ENCODE measurements around the gene AHSP. TPM values are rescaled to one million over a fixed set of nuclear protein-coding genes. Genes with fewer than 3 reads are reported as not detected.

Gene AHSP
- total and polyA plus RNA-seq, 10 of the 15 experiments (the other 5 are each of a cell fraction or from before 2014, with no cell fraction given) = not detected

DNA sequence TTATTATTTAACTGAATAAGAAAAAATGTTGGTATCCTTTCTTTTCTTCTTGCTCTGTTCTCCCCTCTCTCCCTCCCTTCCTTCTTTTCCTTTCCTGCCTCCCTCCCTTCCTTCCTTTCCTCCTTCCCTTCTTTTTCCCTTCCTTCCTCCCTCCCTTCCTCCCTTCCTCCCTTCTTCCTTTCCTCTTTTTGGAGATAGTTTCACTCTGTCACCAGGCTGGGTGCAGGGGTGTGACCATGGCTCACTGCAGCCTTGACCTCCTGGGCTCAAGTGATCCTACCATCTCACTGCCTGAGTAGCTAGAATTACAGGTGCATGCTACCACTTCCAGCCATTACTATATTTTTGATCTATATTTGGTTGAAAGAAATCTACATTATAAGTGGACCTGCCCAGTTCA, 13.8 kb upstream of the AHSP start (continued):
- TF ChIP-seq, protein P1, sequence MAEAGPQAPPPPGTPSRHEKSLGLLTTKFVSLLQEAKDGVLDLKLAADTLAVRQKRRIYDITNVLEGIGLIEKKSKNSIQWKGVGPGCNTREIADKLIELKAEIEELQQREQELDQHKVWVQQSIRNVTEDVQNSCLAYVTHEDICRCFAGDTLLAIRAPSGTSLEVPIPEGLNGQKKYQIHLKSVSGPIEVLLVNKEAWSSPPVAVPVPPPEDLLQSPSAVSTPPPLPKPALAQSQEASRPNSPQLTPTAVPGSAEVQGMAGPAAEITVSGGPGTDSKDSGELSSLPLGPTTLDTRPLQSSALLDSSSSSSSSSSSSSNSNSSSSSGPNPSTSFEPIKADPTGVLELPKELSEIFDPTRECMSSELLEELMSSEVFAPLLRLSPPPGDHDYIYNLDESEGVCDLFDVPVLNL (IDR thresholded peaks at IDR 0.05; ENCODE audit: low read depth, low read length) = no peak
- TF ChIP-seq ZNF24 (IDR thresholded peaks at IDR 0.05) (no peak), FOXM1 (IDR thresholded peaks at IDR 0.05; ENCODE audit: low read depth, low read length) (no peak), TARDBP (IDR thresholded peaks at IDR 0.05; ENCODE audit: borderline replicate concordance) (no peak)
- TF ChIP-seq, protein P2, sequence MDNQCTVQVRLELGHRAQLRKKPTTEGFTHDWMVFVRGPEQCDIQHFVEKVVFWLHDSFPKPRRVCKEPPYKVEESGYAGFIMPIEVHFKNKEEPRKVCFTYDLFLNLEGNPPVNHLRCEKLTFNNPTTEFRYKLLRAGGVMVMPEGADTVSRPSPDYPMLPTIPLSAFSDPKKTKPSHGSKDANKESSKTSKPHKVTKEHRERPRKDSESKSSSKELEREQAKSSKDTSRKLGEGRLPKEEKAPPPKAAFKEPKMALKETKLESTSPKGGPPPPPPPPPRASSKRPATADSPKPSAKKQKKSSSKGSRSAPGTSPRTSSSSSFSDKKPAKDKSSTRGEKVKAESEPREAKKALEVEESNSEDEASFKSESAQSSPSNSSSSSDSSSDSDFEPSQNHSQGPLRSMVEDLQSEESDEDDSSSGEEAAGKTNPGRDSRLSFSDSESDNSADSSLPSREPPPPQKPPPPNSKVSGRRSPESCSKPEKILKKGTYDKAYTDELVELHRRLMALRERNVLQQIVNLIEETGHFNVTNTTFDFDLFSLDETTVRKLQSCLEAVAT (IDR thresholded peaks at IDR 0.05) = no peak

DNA sequence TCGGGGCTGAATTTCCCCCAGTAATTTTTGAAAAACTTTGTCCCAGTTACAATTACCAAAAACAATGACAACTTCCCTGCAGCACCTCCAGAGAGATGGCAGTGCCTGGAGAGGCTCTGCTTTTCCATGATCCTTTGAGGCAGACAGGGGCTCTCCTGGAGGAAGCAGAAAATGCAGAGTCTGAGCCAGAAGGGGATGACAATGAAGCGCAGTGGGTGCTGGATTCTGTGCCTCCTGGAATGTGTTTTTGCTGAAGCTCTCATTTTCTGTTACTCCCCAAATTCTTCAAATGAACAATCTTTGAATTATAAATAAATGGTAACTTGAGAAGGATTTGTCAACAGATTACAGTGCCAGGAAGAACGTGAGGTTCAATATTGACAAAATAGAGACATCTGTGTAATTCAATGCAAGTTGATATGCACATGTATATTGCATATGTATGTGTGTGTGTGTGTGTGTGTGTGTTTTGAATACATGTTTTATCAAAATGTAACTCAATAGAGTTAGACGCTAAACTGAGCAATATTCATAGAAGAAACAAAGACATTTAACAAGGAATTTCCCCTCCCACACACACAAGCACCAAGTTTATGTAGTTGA, 9.8 kb upstream of the AHSP start:
- TF ChIP-seq NFXL1 (IDR thresholded peaks at IDR 0.05; ENCODE audit: borderline replicate concordance) (no peak), ATF7 (IDR thresholded peaks at IDR 0.05; ENCODE audit: low read depth) (no peak), CHD1 (IDR thresholded peaks at IDR 0.05; ENCODE audit: low read depth, low read length) (no peak), RBBP5 (conservative IDR thresholded peaks at IDR 0.05) (no peak)
- TF ChIP-seq, protein P3, sequence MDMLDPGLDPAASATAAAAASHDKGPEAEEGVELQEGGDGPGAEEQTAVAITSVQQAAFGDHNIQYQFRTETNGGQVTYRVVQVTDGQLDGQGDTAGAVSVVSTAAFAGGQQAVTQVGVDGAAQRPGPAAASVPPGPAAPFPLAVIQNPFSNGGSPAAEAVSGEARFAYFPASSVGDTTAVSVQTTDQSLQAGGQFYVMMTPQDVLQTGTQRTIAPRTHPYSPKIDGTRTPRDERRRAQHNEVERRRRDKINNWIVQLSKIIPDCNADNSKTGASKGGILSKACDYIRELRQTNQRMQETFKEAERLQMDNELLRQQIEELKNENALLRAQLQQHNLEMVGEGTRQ (IDR thresholded peaks at IDR 0.05; ENCODE audit: borderline replicate concordance, low read depth, low read length) = no peak
- ChIA-PET CTCF (no interaction called here), SMC1A (ENCODE audit: uncharacterized antibody, unreplicated experiment) (no interaction called here), RAD21 (ENCODE audit: unreplicated experiment) (no interaction called here), POLR2A (no interaction called here)
- Histone ChIP-seq H3K9me3 (replicated peaks; ENCODE audit: control insufficient read depth, insufficient read depth, low read length) (no peaks in the 10 kb centered on the region; the same call in 2 of the 3 replicates), H3K4me1 (ENCODE audit: control insufficient read depth, insufficient read depth, low read length) (no peaks in the 10 kb centered on the region), H3K27ac (ENCODE audit: control insufficient read depth, insufficient read depth) (no peak overlapping the region), H3K79me2 (ENCODE audit: control insufficient read depth, insufficient read depth, low read length) (no peaks in the 10 kb centered on the region), H3K27me3 (replicated peaks in 1 of 2; ENCODE audit: control insufficient read depth in 2 of 2, insufficient read depth in 2 of 2, low read length in 1 of 2) (no peaks in the 10 kb centered on the region), H3K9ac (ENCODE audit: control insufficient read depth, insufficient read depth, low read length) (no peak overlapping the region), H3K36me3 (ENCODE audit: control insufficient read depth in 2 of 2, insufficient read depth in 2 of 2, low read length in 1 of 2) (no peaks in the 10 kb centered on the region), H3K4me3 (no peak overlapping the region), H4K20me1 (ENCODE audit: control insufficient read depth, insufficient read depth) (no peaks in the 10 kb centered on the region), H2AFZ (ENCODE audit: control insufficient read depth, low read depth, low read length) (no peak overlapping the region), H3K4me2 (ENCODE audit: control insufficient read depth, insufficient read depth) (no peak overlapping the region)
- DNase-seq (ENCODE audit: low read depth, low spot score) (no peak), FAIRE-seq (no peak), ATAC-seq (no peak)
- WGBS (ENCODE audit: insufficient coverage, insufficient replicate concordance, low lambda C conversion rate, missing lambda C conversion rate) = 49% methylated on average over 4 of the region's 4 CpGs
- no TSS peak for BruUV-seq (replicated peaks)
- intact Hi-C loops (cut with micrococcal nuclease; ENCODE audit: unreplicated experiment) = no loop called here
- in situ Hi-C loops (cut with MboI) = no loop called here

Data from GM12878 (cell line).